Measurements from ENCODE around the gene OR10AD1. TPM values are rescaled to one million over a fixed set of nuclear protein-coding genes. Genes with fewer than 3 reads are reported as not detected.

Gene OR10AD1
- total RNA-seq, 4 donors from 2014 or later = not detected

GRCh38 chr12:48180857-48181495 lies 22.1 kb downstream of the OR10AD1 start:
- intact Hi-C loops (cut with DNase I) = loop anchor here (10.0 kb wide), 1 partner anchor 174 kb away; the partner anchor contains the start of gene ZNF641
- H3K27me3 ChIP-seq = peaks cover 6% of the 10 kb centered on the region

GRCh38 chr12:48180424-48180823 lies 22.7 kb downstream of the OR10AD1 start:
- Histone ChIP-seq H3K4me1 (peaks cover 19 to 23% of the 10 kb centered on the region in 2 donors), H3K27me3 (peaks cover 6% of the 10 kb centered on the region), H3K4me3 (replicated peaks in 1 of 3) (no peak overlapping the region), H3K27ac (no peak overlapping the region), H3K9me3 (no peaks in the 10 kb centered on the region), H3K36me3 (no peaks in the 10 kb centered on the region)
- 81 to 88% methylated on average over 1 of the region's 1 CpG for WGBS, 2 donors
- TF ChIP-seq POLR2A (IDR thresholded peaks at IDR 0.05) (no peak), CTCF (IDR thresholded peaks at IDR 0.05) (no peak)
- DNase-seq = no peak
- intact Hi-C loops (cut with DNase I) = loop anchor here (10.0 kb wide), 1 partner anchor 174 kb away; the partner anchor contains the start of gene ZNF641

More at GRCh38 chr12:48180857-48181495, 22.1 kb downstream of the OR10AD1 start:
- Histone ChIP-seq H3K4me1 (peaks cover 19 to 23% of the 10 kb centered on the region in 2 donors), H3K4me3 (replicated peaks in 1 of 3) (no peak overlapping the region), H3K9me3 (no peaks in the 10 kb centered on the region), H3K27ac (no peak overlapping the region), H3K36me3 (no peaks in the 10 kb centered on the region)
- DNase-seq = no peak
- 80 to 85% methylated on average over 2 of the region's 2 CpGs for WGBS, 2 donors
- TF ChIP-seq POLR2A (IDR thresholded peaks at IDR 0.05) (no peak), CTCF (IDR thresholded peaks at IDR 0.05) (no peak)

- Histone ChIP-seq H3K27me3 (peaks cover 6% of the 10 kb centered on the region), H3K4me1 (peaks cover 19 to 20% of the 10 kb centered on the region in 2 donors), H3K27ac (no peak overlapping the region), H3K9me3 (no peaks in the 10 kb centered on the region), H3K36me3 (no peaks in the 10 kb centered on the region), H3K4me3 (replicated peaks in 1 of 3) (no peak overlapping the region)
- DNase-seq = no peak
- intact Hi-C loops (cut with DNase I) = no loop called here
- WGBS, 2 donors = 85 to 91% methylated on average over 1 of the region's 1 CpG
- TF ChIP-seq POLR2A (IDR thresholded peaks at IDR 0.05) (no peak), CTCF (IDR thresholded peaks at IDR 0.05) (no peak)
Measured at GRCh38 chr12:48179466-48179865, 23.6 kb downstream of the OR10AD1 start.

- Histone ChIP-seq H3K4me1 (peaks cover 5 to 6% of the 10 kb centered on the region in 2 donors), H3K27me3 (peaks cover 6% of the 10 kb centered on the region), H3K36me3 (no peaks in the 10 kb centered on the region), H3K9me3 (no peaks in the 10 kb centered on the region), H3K27ac (no peak overlapping the region), H3K4me3 (replicated peaks in 1 of 3) (no peak overlapping the region)
- intact Hi-C loops (cut with DNase I) = no loop called here
- 35 to 42% methylated on average over 4 of the region's 4 CpGs for WGBS, 2 donors
- DNase-seq = no peak
- TF ChIP-seq CTCF (IDR thresholded peaks at IDR 0.05) = no peak
- no peak for TF ChIP-seq POLR2A (IDR thresholded peaks at IDR 0.05)
Measured at GRCh38 chr12:48177982-48178381, 25.1 kb downstream of the OR10AD1 start.

GRCh38 chr12:48176417-48176751 lies 26.7 kb downstream of the OR10AD1 start:
- no peak overlapping the region for H3K27ac ChIP-seq
- no peaks in the 10 kb centered on the region for H3K27me3 ChIP-seq

More at GRCh38 chr12:48176417-48176751, 26.7 kb downstream of the OR10AD1 start:
- intact Hi-C loops (cut with DNase I) = no loop called here
- Histone ChIP-seq H3K4me3 (replicated peaks in 1 of 3) (no peak overlapping the region), H3K4me1 (no peaks in the 10 kb centered on the region), H3K36me3 (no peaks in the 10 kb centered on the region), H3K9me3 (no peaks in the 10 kb centered on the region)
- TF ChIP-seq POLR2A (IDR thresholded peaks at IDR 0.05) (no peak), CTCF (IDR thresholded peaks at IDR 0.05) (no peak)
- DNase-seq = no peak

All from thyroid gland (tissue), 4 donors.